ENCODE data around the gene IL1R1. TPM values are rescaled to one million over a fixed set of nuclear protein-coding genes. Genes with fewer than 3 reads are reported as not detected.

IL1R1 gene
- total RNA-seq, 1 donor from 2014 or later, result 21.1 TPM

GRCh38 chr2:102184568-102184967 lies 42.0 kb downstream of the IL1R1 start:
- intact Hi-C loops (cut with DNase I), result loop anchor here (10.0 kb wide), 1 partner anchor 50 kb away; no protein-coding TSS in a partner anchor
- no peak for ATAC-seq (ENCODE audit: poor library complexity)

GRCh38 chr2:102185347-102185746 lies 42.8 kb downstream of the IL1R1 start:
- intact Hi-C loops (cut with DNase I), result loop anchor here (10.0 kb wide), 1 partner anchor 49 kb away; no protein-coding TSS in a partner anchor
- DNase-seq (no peak), ATAC-seq (ENCODE audit: poor library complexity) (no peak)

More at GRCh38 chr2:102184568-102184967, 42.0 kb downstream of the IL1R1 start:
- no peak for DNase-seq

- DNase-seq (peak; percentile 43), ATAC-seq (ENCODE audit: poor library complexity) (peak; percentile 35)
- intact Hi-C loops (cut with DNase I), result loop anchor here (10.0 kb wide), 1 partner anchor 48 kb away; no protein-coding TSS in a partner anchor
Observed at GRCh38 chr2:102186791-102187495, 44.4 kb downstream of the IL1R1 start, which contains the start of gene IL1RL2. IL1RL2 (plus strand) TSS chr2:102187023; CDS start chr2:102187868, 845 bp downstream.

- peak; percentile 75 for DNase-seq
- intact Hi-C loops (cut with DNase I), result loop anchor here (10.0 kb wide), 1 partner anchor 47 kb away; no protein-coding TSS in a partner anchor
- peak; percentile 90 for ATAC-seq (ENCODE audit: poor library complexity)
Observed at GRCh38 chr2:102187496-102188150, 45.1 kb downstream of the IL1R1 start.

GRCh38 chr2:102190430-102191107 lies 48.0 kb downstream of the IL1R1 start:
- intact Hi-C loops (cut with DNase I), result no loop called here
- ATAC-seq (ENCODE audit: poor library complexity) (no peak), DNase-seq (no peak)

GRCh38 chr2:102191501-102191900 lies 49.0 kb downstream of the IL1R1 start:
- ATAC-seq (ENCODE audit: poor library complexity) (no peak), DNase-seq (no peak)
- intact Hi-C loops (cut with DNase I), result no loop called here

GRCh38 chr2:102193074-102193473 lies 50.5 kb downstream of the IL1R1 start:
- intact Hi-C loops (cut with DNase I), result no loop called here
- ATAC-seq (ENCODE audit: poor library complexity), result no peak
- no peak for DNase-seq

- intact Hi-C loops (cut with DNase I), result no loop called here
- no peak for DNase-seq
Observed at GRCh38 chr2:102194609-102195268, 52.2 kb downstream of the IL1R1 start.

GRCh38 chr2:102197389-102198137 lies 55.0 kb downstream of the IL1R1 start:
- intact Hi-C loops (cut with DNase I), result no loop called here
- ATAC-seq (ENCODE audit: poor library complexity) (no peak), DNase-seq (no peak)

More at GRCh38 chr2:102194609-102195268, 52.2 kb downstream of the IL1R1 start:
- no peak for ATAC-seq (ENCODE audit: poor library complexity)

- no peak for ATAC-seq (ENCODE audit: poor library complexity)
- no peak for DNase-seq
- intact Hi-C loops (cut with DNase I), result no loop called here
Observed at GRCh38 chr2:102200539-102200938, 58.0 kb downstream of the IL1R1 start.

- ATAC-seq (ENCODE audit: poor library complexity) (no peak), DNase-seq (no peak)
- intact Hi-C loops (cut with DNase I), result no loop called here
Observed at GRCh38 chr2:102204638-102205037, 62.1 kb downstream of the IL1R1 start.

GRCh38 chr2:102206666-102207341 lies 64.3 kb downstream of the IL1R1 start:
- no peak for DNase-seq
- intact Hi-C loops (cut with DNase I), result no loop called here
- ATAC-seq (ENCODE audit: poor library complexity), result no peak

GRCh38 chr2:102208774-102209173 lies 66.2 kb downstream of the IL1R1 start:
- intact Hi-C loops (cut with DNase I), result no loop called here
- ATAC-seq (ENCODE audit: poor library complexity) (no peak), DNase-seq (no peak)

GRCh38 chr2:102209474-102209873 lies 66.9 kb downstream of the IL1R1 start:
- ATAC-seq (ENCODE audit: poor library complexity) (no peak), DNase-seq (no peak)
- intact Hi-C loops (cut with DNase I), result no loop called here

GRCh38 chr2:102217032-102217431 lies 74.5 kb downstream of the IL1R1 start:
- no peak for DNase-seq
- intact Hi-C loops (cut with DNase I), result no loop called here
- ATAC-seq (ENCODE audit: poor library complexity), result no peak

GRCh38 chr2:102224824-102225739 lies 82.5 kb downstream of the IL1R1 start:
- intact Hi-C loops (cut with DNase I), result no loop called here
- ATAC-seq (ENCODE audit: poor library complexity), result no peak
- no peak for DNase-seq

- DNase-seq (no peak), ATAC-seq (ENCODE audit: poor library complexity) (no peak)
- intact Hi-C loops (cut with DNase I), result no loop called here
Observed at GRCh38 chr2:102226171-102226570, 83.6 kb downstream of the IL1R1 start.
